Measurements from ENCODE around the gene F2RL3.
"Not testable (repeated sequence)": the region's sequence is repeated elsewhere in the genome, so short reads cannot be mapped to it uniquely, and the experiment has no call there.

The F2RL3 gene

DNA sequence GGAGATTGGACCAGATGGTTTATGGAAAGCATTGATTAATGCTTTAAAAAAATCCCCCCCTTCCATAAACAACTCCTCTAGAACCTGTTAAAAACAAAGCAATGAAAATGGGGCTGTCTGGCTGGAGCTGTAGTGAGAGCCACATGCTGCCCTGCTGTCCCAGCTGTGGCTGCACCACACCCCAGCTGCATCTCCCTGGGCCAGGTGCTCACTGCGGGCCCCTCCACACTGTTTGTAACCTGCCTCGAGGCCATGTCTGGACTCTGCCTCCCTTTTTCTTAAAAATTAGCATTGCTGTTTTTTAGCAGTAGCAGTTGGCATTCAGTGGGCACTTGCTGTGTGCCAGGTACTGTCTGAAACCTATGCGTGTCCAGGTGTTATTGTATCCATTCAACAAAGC is 15.2 kb upstream of the F2RL3 start:
- no peak for TF ChIP-seq CTCF (IDR thresholded peaks at IDR 0.05; ENCODE audit: low read length, missing control alignments)
- no peak for DNase-seq (ENCODE audit: low read depth)
- H3K4me3 ChIP-seq (replicated peaks; ENCODE audit: low read depth, low read length), result no peak overlapping the region

DNA sequence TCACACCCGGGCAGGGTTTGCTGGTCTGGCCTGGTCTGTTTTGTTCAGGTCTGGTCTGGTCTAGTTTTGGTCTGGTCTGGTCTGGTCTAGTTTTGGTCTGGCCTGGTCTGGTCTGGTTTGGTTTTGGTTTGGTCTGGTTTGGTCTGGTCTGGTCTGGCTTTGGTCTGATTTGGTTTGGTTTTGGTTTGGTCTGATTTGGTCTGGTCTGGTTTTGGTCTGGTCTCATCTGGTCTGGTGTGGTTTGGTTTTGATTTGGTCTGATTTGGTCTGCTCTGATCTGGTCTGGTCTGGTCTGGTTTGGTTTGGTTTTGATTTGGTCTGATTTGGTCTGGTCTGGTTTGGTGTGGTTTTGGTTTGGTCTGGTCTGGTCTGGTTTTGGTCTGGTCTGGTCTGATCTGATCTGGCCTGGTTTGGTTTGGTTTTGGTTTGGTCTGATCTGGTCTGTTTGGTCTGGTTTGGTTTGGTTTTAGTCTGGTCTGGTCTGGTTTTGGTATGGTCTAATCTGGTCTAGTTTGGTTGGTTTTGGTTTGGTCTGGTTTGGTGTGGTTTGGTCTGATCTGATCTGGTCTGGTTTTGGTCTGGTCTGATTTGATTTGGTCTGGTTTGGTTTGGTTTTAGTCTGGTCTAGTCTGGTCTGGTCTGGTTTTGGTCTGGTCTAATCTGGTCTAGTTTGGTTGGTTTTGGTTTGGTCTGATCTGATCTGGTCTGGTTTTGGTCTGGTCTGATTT is 14.4 kb upstream of the F2RL3 start:
- no peak for DNase-seq (ENCODE audit: low read depth)
- TF ChIP-seq CTCF (IDR thresholded peaks at IDR 0.05; ENCODE audit: low read length, missing control alignments), result no peak
- H3K4me3 ChIP-seq (replicated peaks; ENCODE audit: low read depth, low read length), result no peak overlapping the region

GRCh38 chr19:16874978-16875299 is 13.9 kb upstream of the F2RL3 start:
- DNase-seq (ENCODE audit: low read depth); H3K4me3 ChIP-seq (replicated peaks; ENCODE audit: low read depth, low read length): not testable (repeated sequence)

- H3K4me3 ChIP-seq (replicated peaks; ENCODE audit: low read depth, low read length), result no peak overlapping the region
- no peak for TF ChIP-seq CTCF (IDR thresholded peaks at IDR 0.05; ENCODE audit: low read length, missing control alignments)
- no peak for DNase-seq (ENCODE audit: low read depth)
Observed at GRCh38 chr19:16875584-16876555, 12.9 kb upstream of the F2RL3 start.

GRCh38 chr19:16876904-16877361 is 11.9 kb upstream of the F2RL3 start:
- no peak overlapping the region for H3K4me3 ChIP-seq (replicated peaks; ENCODE audit: low read depth, low read length)
- no peak for TF ChIP-seq CTCF (IDR thresholded peaks at IDR 0.05; ENCODE audit: low read length, missing control alignments)
- DNase-seq (ENCODE audit: low read depth), result no peak

DNA sequence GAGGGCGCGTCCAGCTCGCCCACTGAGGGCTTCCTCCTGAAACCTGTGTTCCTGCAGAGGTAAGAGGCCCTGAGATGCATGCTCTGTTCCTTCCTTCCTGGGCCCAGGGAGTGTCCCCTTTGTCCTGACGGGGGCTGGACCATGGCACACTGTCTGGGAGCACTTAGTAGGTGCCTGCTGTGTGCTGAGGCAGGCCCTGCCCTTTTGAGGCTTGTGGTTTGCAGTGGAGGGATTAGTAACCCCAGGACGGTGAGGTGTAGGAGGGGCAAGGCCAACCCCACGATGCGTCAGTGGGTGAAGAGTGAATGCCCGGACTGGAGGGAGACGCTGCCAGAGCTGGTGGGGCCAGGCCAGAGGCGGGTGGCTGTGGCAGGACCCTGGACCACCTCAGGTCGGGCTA is 11.2 kb upstream of the F2RL3 start:
- no peak for DNase-seq (ENCODE audit: low read depth)
- TF ChIP-seq CTCF (IDR thresholded peaks at IDR 0.05; ENCODE audit: low read length, missing control alignments), result no peak

GRCh38 chr19:16878181-16878965 is 10.4 kb upstream of the F2RL3 start:
- no peak for DNase-seq (ENCODE audit: low read depth)
- no peak overlapping the region for H3K4me3 ChIP-seq (replicated peaks; ENCODE audit: low read depth, low read length)
- no peak for TF ChIP-seq CTCF (IDR thresholded peaks at IDR 0.05; ENCODE audit: low read length, missing control alignments)

More for the DNA sequence above, 11.2 kb upstream of the F2RL3 start:
- H3K4me3 ChIP-seq (replicated peaks; ENCODE audit: low read depth, low read length), result no peak overlapping the region

All from fibroblast of pulmonary artery (primary cell).